PC-9 (cell line): ENCODE results near the gene MBNL1. TPM values are rescaled to one million over a fixed set of nuclear protein-coding genes. Genes with fewer than 3 reads are reported as not detected.

Experiments
- BruUV-seq: library from RNA; stranded (reverse); fragments of 400-500 nt; replicated peaks from 2 replicates; lab custom pipeline; 2021; lab: Mats Ljungman, UMichigan
- CTCF ChIA-PET: fragments of 300-600 bp; sonication (Branson Sonifier 250); formaldehyde crosslinking; loops from one replicate; lab custom pipeline; 2022; ENCODE audit warnings: antibody characterized with exemption; lab: Charles Lee
- POLR2A ChIA-PET: fragments of 300-600 bp; sonication (Branson Sonifier 250); formaldehyde crosslinking; loops from one replicate; lab custom pipeline; 2022; ENCODE audit warnings: antibody characterized with exemption; ENCODE audit not compliant: unreplicated experiment; lab: Charles Lee
- DNase-seq, 2 experiments: peaks; one replicate each; pipeline versions ENCODE4 v3.0.0 to v3.0.0-alpha.2; 2015 to 2022; ENCODE audit warnings: mixed read lengths in 1 of 2
- H2AFZ ChIP-seq: fragments of 200-600 bp; sonication (generic); 2 replicates; pipeline ENCODE4 v1.8.1; 2017; ENCODE audit warnings: antibody characterized with exemption
- H3F3A ChIP-seq: fragments of 200-600 bp; sonication (generic); 2 replicates; pipeline ENCODE4 v1.8.1; 2017; ENCODE audit warnings: antibody characterized with exemption, mild to moderate bottlenecking, low read depth; ENCODE audit not compliant: insufficient read depth
- H3K27ac ChIP-seq: fragments of 200-600 bp; sonication (generic); 2 replicates; pipeline ENCODE4 v1.6.1; 2016; ENCODE audit warnings: mixed run types
- H3K27me3 ChIP-seq: fragments of 200-600 bp; sonication (generic); 2 replicates; pipeline ENCODE4 v1.6.1; 2016; ENCODE audit warnings: low read depth, mixed run types; ENCODE audit not compliant: insufficient read depth
- H3K36me3 ChIP-seq: fragments of 200-600 bp; sonication (generic); 2 replicates; pipeline ENCODE4 v1.6.1; 2016; ENCODE audit warnings: low read depth, mixed run types
- H3K4me1 ChIP-seq: fragments of 200-600 bp; sonication (generic); replicated peaks from 2 replicates; pipeline ENCODE4 v1.6.1; 2016; ENCODE audit warnings: mixed run types; ENCODE audit not compliant: insufficient read depth
- H3K4me2 ChIP-seq: fragments of 200-600 bp; sonication (generic); 2 replicates; pipeline ENCODE4 v1.6.1; 2017; ENCODE audit warnings: mixed run types
- H3K4me3 ChIP-seq: fragments of 200-600 bp; sonication (generic); 2 replicates; pipeline ENCODE4 v1.6.1; 2016; ENCODE audit warnings: mixed run types
- H3K79me2 ChIP-seq: fragments of 200-600 bp; sonication (generic); 2 replicates; pipeline ENCODE4 v1.6.1; 2017; ENCODE audit warnings: low read depth, mixed run types
- H3K9me2 ChIP-seq: fragments of 200-600 bp; sonication (generic); 2 replicates; pipeline ENCODE4 v1.8.1; 2017; ENCODE audit warnings: mild to moderate bottlenecking; ENCODE audit not compliant: insufficient read depth
- H3K9me3 ChIP-seq: fragments of 200-600 bp; sonication (generic); 2 replicates; pipeline ENCODE4 v1.8.1; 2016; ENCODE audit warnings: low read depth; ENCODE audit not compliant: insufficient read depth
- H4K20me1 ChIP-seq: fragments of 200-600 bp; sonication (generic); 2 replicates; pipeline ENCODE4 v1.8.1; 2017; ENCODE audit not compliant: insufficient read depth
- EZH2 ChIP-seq: fragments of 200-600 bp; sonication (generic); IDR thresholded peaks from 2 replicates; pipeline ENCODE4 v1.8.0; 2017; ENCODE audit warnings: antibody characterized with exemption, low read depth
- intact Hi-C: fragments of 100-400 bp; cut with micrococcal nuclease; formaldehyde crosslinking; loops from one replicate; pipeline ENCODE4 v1.10.0; 2022; ENCODE audit not compliant: unreplicated experiment
- total RNA-seq: library from RNA; stranded (reverse); gene quantifications from 2 replicates; pipeline ENCODE4 v1.2.3, GENCODE V29; 2021
- TF ChIP-seq, protein P1 (sequence below): fragments of 200-600 bp; sonication (generic); conservative IDR thresholded peaks from 2 replicates; pipeline ENCODE4 v1.6.1; 2017; ENCODE audit warnings: mixed run types, antibody characterized with exemption, mild to moderate bottlenecking, moderate library complexity

MBNL1 gene
- total RNA-seq, 1 experiment from 2014 or later, result 176 TPM

DNA sequence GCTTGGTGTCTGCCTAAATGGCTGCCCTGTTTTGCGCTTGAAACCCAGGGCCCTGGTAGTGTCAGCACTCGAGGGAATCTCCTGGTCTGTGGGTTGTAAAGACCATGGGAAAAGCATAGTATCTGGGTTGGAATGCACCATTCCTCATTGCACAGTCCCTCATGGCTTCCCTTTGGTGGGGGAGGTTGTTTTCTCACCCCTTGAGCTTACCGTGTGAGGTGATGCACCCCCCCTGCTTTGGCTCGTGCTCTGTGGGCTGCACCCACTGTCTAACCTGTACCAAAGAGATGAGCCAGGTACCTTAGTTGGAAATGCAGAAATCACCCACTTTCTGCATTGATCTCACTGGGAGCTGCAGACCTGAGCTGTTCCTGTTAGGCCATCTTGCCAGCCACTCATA, 104.7 kb downstream of the MBNL1 start:
- H4K20me1 ChIP-seq, result no peaks in the 10 kb centered on the region

GRCh38 chr3:152374262-152374990, 105.7 kb downstream of the MBNL1 start:
- DNase-seq, result no peak

More for the DNA sequence above, 104.7 kb downstream of the MBNL1 start:
- no peak overlapping the region for H3K4me3 ChIP-seq
- no peak for DNase-seq
- TF ChIP-seq, protein P1, sequence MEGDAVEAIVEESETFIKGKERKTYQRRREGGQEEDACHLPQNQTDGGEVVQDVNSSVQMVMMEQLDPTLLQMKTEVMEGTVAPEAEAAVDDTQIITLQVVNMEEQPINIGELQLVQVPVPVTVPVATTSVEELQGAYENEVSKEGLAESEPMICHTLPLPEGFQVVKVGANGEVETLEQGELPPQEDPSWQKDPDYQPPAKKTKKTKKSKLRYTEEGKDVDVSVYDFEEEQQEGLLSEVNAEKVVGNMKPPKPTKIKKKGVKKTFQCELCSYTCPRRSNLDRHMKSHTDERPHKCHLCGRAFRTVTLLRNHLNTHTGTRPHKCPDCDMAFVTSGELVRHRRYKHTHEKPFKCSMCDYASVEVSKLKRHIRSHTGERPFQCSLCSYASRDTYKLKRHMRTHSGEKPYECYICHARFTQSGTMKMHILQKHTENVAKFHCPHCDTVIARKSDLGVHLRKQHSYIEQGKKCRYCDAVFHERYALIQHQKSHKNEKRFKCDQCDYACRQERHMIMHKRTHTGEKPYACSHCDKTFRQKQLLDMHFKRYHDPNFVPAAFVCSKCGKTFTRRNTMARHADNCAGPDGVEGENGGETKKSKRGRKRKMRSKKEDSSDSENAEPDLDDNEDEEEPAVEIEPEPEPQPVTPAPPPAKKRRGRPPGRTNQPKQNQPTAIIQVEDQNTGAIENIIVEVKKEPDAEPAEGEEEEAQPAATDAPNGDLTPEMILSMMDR, result no peak
- no peak for TF ChIP-seq EZH2
- CTCF ChIA-PET, result no interaction called here
- BruUV-seq, result no TSS peak
- no peak overlapping the region for H3K4me2 ChIP-seq
- H3K4me1 ChIP-seq, result no peaks in the 10 kb centered on the region
- H3K9me2 ChIP-seq, result no peaks in the 10 kb centered on the region
- intact Hi-C loops, result no loop called here
- H3K36me3 ChIP-seq, result peaks cover 15% of the 10 kb centered on the region; the same call in 1 of the 2 replicates
- no peaks in the 10 kb centered on the region for H3K9me3 ChIP-seq
- peaks cover 91% of the 10 kb centered on the region for H3K79me2 ChIP-seq
- no peaks in the 10 kb centered on the region for H3K27me3 ChIP-seq
- no peak overlapping the region for H3K27ac ChIP-seq
- POLR2A ChIA-PET, result interaction anchor here (0.6 kb wide), 1 partner anchor 453 kb away, joined by 4 read pairs; no protein-coding TSS in a partner anchor
- 0 out of 2 replicates have a peak, but pooled peaks cover 10% of the 10 kb centered on the region for H3F3A ChIP-seq
- H2AFZ ChIP-seq, result no peak overlapping the region

DNA sequence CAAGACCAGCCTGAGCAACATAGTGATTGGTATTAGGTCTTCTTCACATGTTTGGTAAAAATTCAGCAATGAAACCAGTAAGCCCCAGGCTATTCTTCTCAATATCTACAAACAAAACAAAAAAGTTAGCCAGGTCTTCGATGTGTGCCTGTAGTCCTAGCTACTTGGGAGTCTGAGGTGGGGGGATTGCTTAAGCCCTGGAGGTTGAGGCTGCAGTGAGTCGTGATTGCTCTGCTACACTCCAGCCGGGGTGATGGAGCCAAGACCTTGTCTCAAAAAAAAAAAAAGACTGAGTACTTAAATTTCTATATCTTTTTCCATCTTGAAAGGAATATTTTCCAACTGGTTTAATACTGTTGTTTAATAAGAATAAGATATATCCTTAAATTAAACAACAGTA, 106.8 kb downstream of the MBNL1 start:
- H3K9me2 ChIP-seq, result no peaks in the 10 kb centered on the region
- no peak overlapping the region for H3K4me2 ChIP-seq
- no peaks in the 10 kb centered on the region for H4K20me1 ChIP-seq
- no peak overlapping the region for H3K27ac ChIP-seq
- H2AFZ ChIP-seq, result no peak overlapping the region
- H3K36me3 ChIP-seq, result peaks cover 15% of the 10 kb centered on the region; the same call in 1 of the 2 replicates
- no peaks in the 10 kb centered on the region for H3K9me3 ChIP-seq
- no peaks in the 10 kb centered on the region for H3K4me1 ChIP-seq
- intact Hi-C loops, result no loop called here
- H3F3A ChIP-seq, result 0 out of 2 replicates have a peak, but pooled peaks cover 10% of the 10 kb centered on the region
- H3K27me3 ChIP-seq, result no peaks in the 10 kb centered on the region
- H3K79me2 ChIP-seq, result peaks cover 88% of the 10 kb centered on the region
- TF ChIP-seq EZH2, result no peak
- TF ChIP-seq, protein P1, result no peak
- CTCF ChIA-PET, result no interaction called here
- no TSS peak for BruUV-seq
- H3K4me3 ChIP-seq, result no peak overlapping the region
- POLR2A ChIA-PET, result no interaction called here
- no peak for DNase-seq

More at GRCh38 chr3:152374262-152374990, 105.7 kb downstream of the MBNL1 start:
- CTCF ChIA-PET, result interaction anchor here (0.5 kb wide), 1 partner anchor 1814 kb away, joined by 5 read pairs; no protein-coding TSS in a partner anchor
- Histone ChIP-seq H3K27me3 (no peaks in the 10 kb centered on the region), H3F3A (0 out of 2 replicates have a peak, but pooled peaks cover 10% of the 10 kb centered on the region), H3K4me2 (no peak overlapping the region), H3K9me2 (no peaks in the 10 kb centered on the region), H3K9me3 (no peaks in the 10 kb centered on the region), H3K36me3 (peaks cover 15% of the 10 kb centered on the region; the same call in 1 of the 2 replicates), H3K79me2 (peaks cover 89% of the 10 kb centered on the region), H3K27ac (no peak overlapping the region), H3K4me1 (no peaks in the 10 kb centered on the region), H2AFZ (no peak overlapping the region), H3K4me3 (no peak overlapping the region), H4K20me1 (no peaks in the 10 kb centered on the region)
- no TSS peak for BruUV-seq
- POLR2A ChIA-PET, result no interaction called here
- TF ChIP-seq, protein P1, result no peak
- TF ChIP-seq EZH2, result no peak
- intact Hi-C loops, result no loop called here
